ENCODE results near the gene STRIP1. TPM values are rescaled to one million over a fixed set of nuclear protein-coding genes. Genes with fewer than 3 reads are reported as not detected.

Gene STRIP1
- total and polyA plus RNA-seq, 4 donors: 5.8 to 22.8 (median 13.2) TPM

GRCh38 chr1:110067893-110068645 lies 33.6 kb downstream of the STRIP1 start:
- 13% methylated on average over 68 of the region's 68 CpGs for WGBS
- Histone ChIP-seq H3K4me3 (ENCODE audit: low read depth in 1 of 3, low read length in 3 of 3) (no peak overlapping the region), H3K9ac (ENCODE audit: low read depth in 1 of 2, low read length in 2 of 2) (no peak overlapping the region), H3K9me3 (ENCODE audit: control insufficient read depth in 4 of 4, low read length in 3 of 4) (peaks cover 0 to 20% (median 3%) of the 10 kb centered on the region in 4 donors), H3K27ac (ENCODE audit: low read depth in 1 of 2, low read length in 2 of 2) (no peak overlapping the region), H3K27me3 (ENCODE audit: control insufficient read depth in 4 of 4, insufficient read depth in 4 of 4, low read length in 3 of 4) (peaks cover 0 to 35% (median 24%) of the 10 kb centered on the region in 4 donors), H3K4me1 (ENCODE audit: control insufficient read depth in 4 of 4, insufficient read depth in 4 of 4, low read length in 3 of 4) (peaks cover 8 to 20% (median 10%) of the 10 kb centered on the region in 4 donors), H3K36me3 (ENCODE audit: control insufficient read depth in 4 of 4, insufficient read depth in 3 of 4, low read depth in 1 of 4, low read length in 3 of 4) (no peaks in the 10 kb centered on the region)
- DNase-seq (ENCODE audit: low spot score): no peak
- no peak for TF ChIP-seq JUND (IDR thresholded peaks at IDR 0.05)
- no peak for TF ChIP-seq RAD21 (IDR thresholded peaks at IDR 0.05)
- no peak for TF ChIP-seq EGR1 (IDR thresholded peaks at IDR 0.05; ENCODE audit: low read depth in 2 of 2)
- TF ChIP-seq RXRA (IDR thresholded peaks at IDR 0.05): no peak
- TF ChIP-seq CTCF (IDR thresholded peaks at IDR 0.05; ENCODE audit: low read depth, low read length, missing input control): no peak
- TF ChIP-seq ATF3 (IDR thresholded peaks at IDR 0.05): no peak
- TF ChIP-seq ZBTB33 (IDR thresholded peaks at IDR 0.05): no peak
- no peak for TF ChIP-seq NR2F2 (IDR thresholded peaks at IDR 0.05)
- no peak for TF ChIP-seq SP1 (IDR thresholded peaks at IDR 0.05)
- TF ChIP-seq YY1 (IDR thresholded peaks at IDR 0.05): no peak
- no peak for TF ChIP-seq HNF4A (conservative IDR thresholded peaks at IDR 0.05)
- no peak for TF ChIP-seq MAX (IDR thresholded peaks at IDR 0.05)

GRCh38 chr1:110068646-110069403 lies 34.4 kb downstream of the STRIP1 start:
- Histone ChIP-seq H3K4me1 (ENCODE audit: control insufficient read depth in 4 of 4, insufficient read depth in 4 of 4, low read length in 3 of 4) (peaks cover 8 to 20% (median 10%) of the 10 kb centered on the region in 4 donors), H3K4me3 (ENCODE audit: low read depth in 1 of 3, low read length in 3 of 3) (no peak overlapping the region), H3K27me3 (ENCODE audit: control insufficient read depth in 4 of 4, insufficient read depth in 4 of 4, low read length in 3 of 4) (peaks cover 0 to 39% (median 24%) of the 10 kb centered on the region in 4 donors), H3K36me3 (ENCODE audit: control insufficient read depth in 4 of 4, insufficient read depth in 3 of 4, low read depth in 1 of 4, low read length in 3 of 4) (no peaks in the 10 kb centered on the region), H3K27ac (ENCODE audit: low read depth in 1 of 2, low read length in 2 of 2) (no peak overlapping the region), H3K9ac (ENCODE audit: low read depth in 1 of 2, low read length in 2 of 2) (no peak overlapping the region), H3K9me3 (ENCODE audit: control insufficient read depth in 4 of 4, low read length in 3 of 4) (peaks cover 0 to 20% (median 3%) of the 10 kb centered on the region in 4 donors)
- WGBS: 10% methylated on average over 68 of the region's 68 CpGs
- TF ChIP-seq EGR1 (IDR thresholded peaks at IDR 0.05; ENCODE audit: low read depth in 2 of 2): no peak
- TF ChIP-seq MAX (IDR thresholded peaks at IDR 0.05): no peak
- no peak for TF ChIP-seq FOXA1 (IDR thresholded peaks at IDR 0.05)
- TF ChIP-seq NR2F2 (IDR thresholded peaks at IDR 0.05): no peak
- TF ChIP-seq HNF4A (conservative IDR thresholded peaks at IDR 0.05): no peak
- TF ChIP-seq RXRA (IDR thresholded peaks at IDR 0.05): no peak
- TF ChIP-seq CTCF (IDR thresholded peaks at IDR 0.05; ENCODE audit: low read depth, low read length, missing input control): no peak
- TF ChIP-seq FOXA2 (IDR thresholded peaks at IDR 0.05): no peak
- no peak for TF ChIP-seq JUND (IDR thresholded peaks at IDR 0.05)
- no peak for TF ChIP-seq REST (IDR thresholded peaks at IDR 0.05)
- no peak for TF ChIP-seq SP1 (IDR thresholded peaks at IDR 0.05)
- TF ChIP-seq HNF4G (IDR thresholded peaks at IDR 0.05): no peak
- no peak for TF ChIP-seq TAF1 (conservative IDR thresholded peaks at IDR 0.05)
- no peak for TF ChIP-seq GABPA (IDR thresholded peaks at IDR 0.05 in 1 of 2, conservative IDR thresholded peaks at IDR 0.05 in 1 of 2)
- TF ChIP-seq ATF3 (IDR thresholded peaks at IDR 0.05): no peak
- TF ChIP-seq YY1 (IDR thresholded peaks at IDR 0.05): no peak
- TF ChIP-seq RAD21 (IDR thresholded peaks at IDR 0.05): no peak
- DNase-seq (ENCODE audit: low spot score): no peak
